Lower leg skin (tissue), 4 donors: ENCODE results near the gene ST3GAL6. TPM values are rescaled to one million over a fixed set of nuclear protein-coding genes. Genes with fewer than 3 reads are reported as not detected.

Source experiments
- DNase-seq, 2 donors: peaks; one replicate each; pipeline ENCODE4 v3.0.0-alpha.2; 2019; ENCODE audit warnings: low spot score in 2 of 2
- H3K4me3 ChIP-seq: fragments of 200-600 bp; sonication (generic); 2 replicates; pipeline ENCODE4 v1.5.1; 2017; ENCODE audit warnings: mild to moderate bottlenecking, low read depth; ENCODE audit not compliant: poor library complexity, severe bottlenecking
- POLR2A ChIP-seq, 2 donors: fragments of 450-650 bp; IDR thresholded peaks; one replicate each; pipeline ENCODE4 v1.6.1; 2016 to 2017; ENCODE audit warnings: antibody characterized with exemption in 2 of 2, mild to moderate bottlenecking in 1 of 2, moderate library complexity in 1 of 2
- WGBS, 2 donors: methylation state at CpG; one replicate each; pipeline ENCODE4 v1.1.5; 2018; 5-methylcytosine and 5-hydroxymethylcytosine counted together
- intact Hi-C: fragments of 100-400 bp; cut with DNase I; formaldehyde crosslinking; loops from one replicate; pipeline ENCODE4 v1.15.0; 2023; ENCODE audit warnings: low total_unique reads
- total RNA-seq, 4 donors: library from RNA; depleted of rRNA; stranded (reverse); fragments of >200 nt; gene quantifications; one replicate each; pipeline ENCODE4 v1.1.0, GENCODE V29; 2016
- TF ChIP-seq, protein P1 (sequence below), 3 donors: fragments of 450-650 bp; IDR thresholded peaks; one replicate each; pipeline ENCODE4 v1.5.1; 2016; ENCODE audit warnings: antibody characterized with exemption in 3 of 3, mild to moderate bottlenecking in 3 of 3, moderate library complexity in 2 of 3

The ST3GAL6 gene, protein sequence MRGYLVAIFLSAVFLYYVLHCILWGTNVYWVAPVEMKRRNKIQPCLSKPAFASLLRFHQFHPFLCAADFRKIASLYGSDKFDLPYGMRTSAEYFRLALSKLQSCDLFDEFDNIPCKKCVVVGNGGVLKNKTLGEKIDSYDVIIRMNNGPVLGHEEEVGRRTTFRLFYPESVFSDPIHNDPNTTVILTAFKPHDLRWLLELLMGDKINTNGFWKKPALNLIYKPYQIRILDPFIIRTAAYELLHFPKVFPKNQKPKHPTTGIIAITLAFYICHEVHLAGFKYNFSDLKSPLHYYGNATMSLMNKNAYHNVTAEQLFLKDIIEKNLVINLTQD
- total RNA-seq, result 10 to 100 TPM; 19.2 to 40.8 (median 24.3) TPM

DNA sequence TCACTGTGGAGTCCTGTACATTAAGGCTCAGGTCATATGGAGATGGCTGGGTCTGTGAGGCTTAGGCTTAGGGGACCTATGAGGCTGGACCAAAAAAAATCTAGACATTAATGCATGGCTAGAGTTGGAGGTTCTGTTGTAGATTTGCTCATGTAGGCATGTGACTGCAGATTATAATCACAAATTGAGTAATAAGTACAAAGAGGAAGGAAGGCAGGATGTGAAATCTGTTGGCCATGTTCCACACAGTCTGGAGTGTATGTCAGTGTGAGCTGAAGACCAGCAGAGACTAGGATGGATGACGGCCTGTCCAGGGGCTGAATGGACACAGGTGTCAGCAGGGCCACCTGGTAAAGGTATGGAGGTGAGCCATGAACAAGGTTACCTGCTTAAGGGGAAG is at the start of gene ST3GAL6:
TSS of gene ST3GAL6 (plus strand) at position 265 of the 400 bp plus-strand sequence. CDS start 5,101 bp downstream, outside the sequence.
- peak in 1 of 2 donors; percentile 60 for DNase-seq
- no peak for TF ChIP-seq POLR2A (IDR thresholded peaks at IDR 0.05)
- TF ChIP-seq, protein P1, sequence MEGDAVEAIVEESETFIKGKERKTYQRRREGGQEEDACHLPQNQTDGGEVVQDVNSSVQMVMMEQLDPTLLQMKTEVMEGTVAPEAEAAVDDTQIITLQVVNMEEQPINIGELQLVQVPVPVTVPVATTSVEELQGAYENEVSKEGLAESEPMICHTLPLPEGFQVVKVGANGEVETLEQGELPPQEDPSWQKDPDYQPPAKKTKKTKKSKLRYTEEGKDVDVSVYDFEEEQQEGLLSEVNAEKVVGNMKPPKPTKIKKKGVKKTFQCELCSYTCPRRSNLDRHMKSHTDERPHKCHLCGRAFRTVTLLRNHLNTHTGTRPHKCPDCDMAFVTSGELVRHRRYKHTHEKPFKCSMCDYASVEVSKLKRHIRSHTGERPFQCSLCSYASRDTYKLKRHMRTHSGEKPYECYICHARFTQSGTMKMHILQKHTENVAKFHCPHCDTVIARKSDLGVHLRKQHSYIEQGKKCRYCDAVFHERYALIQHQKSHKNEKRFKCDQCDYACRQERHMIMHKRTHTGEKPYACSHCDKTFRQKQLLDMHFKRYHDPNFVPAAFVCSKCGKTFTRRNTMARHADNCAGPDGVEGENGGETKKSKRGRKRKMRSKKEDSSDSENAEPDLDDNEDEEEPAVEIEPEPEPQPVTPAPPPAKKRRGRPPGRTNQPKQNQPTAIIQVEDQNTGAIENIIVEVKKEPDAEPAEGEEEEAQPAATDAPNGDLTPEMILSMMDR (IDR thresholded peaks at IDR 0.05), result no peak
- 33 to 40% methylated on average over 1 of the region's 1 CpG for WGBS, 2 donors
- H3K4me3 ChIP-seq, result no peak within 1 kb of the TSS
- intact Hi-C loops, result no loop called here

DNA sequence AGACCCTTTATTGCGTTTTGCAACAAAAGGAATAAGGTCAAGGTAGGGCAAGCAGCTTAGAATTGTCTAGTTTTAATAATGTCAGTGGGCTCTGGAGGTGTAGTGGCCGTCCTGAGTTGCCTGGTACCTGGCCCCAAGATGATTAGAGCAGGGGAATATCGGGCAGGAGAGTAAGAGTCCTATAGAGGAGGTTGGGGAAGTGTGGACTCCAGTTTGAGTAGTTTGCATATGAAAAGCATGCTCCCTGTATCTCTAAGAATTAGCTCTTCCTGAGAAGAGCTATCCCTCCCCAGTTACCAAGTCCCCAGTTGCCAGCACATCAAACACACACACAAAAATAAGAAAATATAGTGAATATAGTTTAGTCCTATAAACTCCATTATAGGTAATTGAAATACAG is 49.2 kb upstream of the ST3GAL6 start:
- 75 to 76% methylated on average over 3 of the region's 3 CpGs for WGBS, 2 donors
- intact Hi-C loops, result no loop called here

DNA sequence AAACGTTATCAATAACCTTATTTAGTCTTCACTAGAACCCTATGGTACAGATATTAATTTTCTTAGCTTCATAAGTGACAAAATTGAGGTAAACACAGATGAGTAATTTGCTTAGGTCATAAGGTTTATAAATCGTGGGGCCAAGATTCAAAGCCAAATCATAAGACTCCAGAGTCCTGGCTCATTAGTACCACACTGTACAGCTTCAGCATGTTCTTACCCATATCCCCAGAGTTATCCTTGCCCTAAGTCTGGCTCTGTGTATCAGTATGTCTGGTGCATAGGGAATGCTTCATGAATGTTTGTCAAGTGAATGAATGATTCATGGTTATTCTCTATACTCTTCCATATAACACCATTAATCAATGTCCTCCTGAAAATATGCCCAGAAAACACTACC is 45.6 kb upstream of the ST3GAL6 start:
- WGBS, 2 donors, result 53 to 57% methylated on average over 2 of the region's 2 CpGs
- intact Hi-C loops, result no loop called here
- H3K4me3 ChIP-seq, result no peak overlapping the region
- DNase-seq, result no peak
- no peak for TF ChIP-seq POLR2A (IDR thresholded peaks at IDR 0.05)
- TF ChIP-seq, protein P1 (IDR thresholded peaks at IDR 0.05), result no peak

More for the DNA sequence above, 49.2 kb upstream of the ST3GAL6 start:
- DNase-seq, result no peak
- TF ChIP-seq, protein P1 (IDR thresholded peaks at IDR 0.05), result no peak
- TF ChIP-seq POLR2A (IDR thresholded peaks at IDR 0.05), result no peak
- no peak overlapping the region for H3K4me3 ChIP-seq

DNA sequence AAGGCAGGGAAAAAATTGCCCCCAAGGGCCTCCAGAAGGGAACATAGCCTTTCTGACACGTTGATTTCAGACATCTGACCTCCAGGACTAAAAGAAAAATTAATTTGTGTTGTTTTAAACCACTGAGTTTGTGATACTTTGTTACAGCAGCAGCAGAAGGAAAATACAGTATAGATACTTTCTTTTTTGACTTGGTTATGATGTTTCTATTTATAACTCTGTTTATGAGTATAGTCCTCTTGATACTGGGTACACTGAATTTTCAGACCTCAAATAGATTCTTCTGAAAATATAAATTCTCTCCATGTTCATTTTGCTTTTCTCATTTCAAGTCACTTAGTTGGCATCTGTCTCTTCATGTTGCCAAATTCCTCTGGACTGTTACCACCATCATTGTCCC is 44.4 kb upstream of the ST3GAL6 start:
- H3K4me3 ChIP-seq, result no peak overlapping the region
- no peak for TF ChIP-seq POLR2A (IDR thresholded peaks at IDR 0.05)
- TF ChIP-seq, protein P1 (IDR thresholded peaks at IDR 0.05), result no peak
- DNase-seq, result no peak
- intact Hi-C loops, result no loop called here
- 54 to 58% methylated on average over 1 of the region's 1 CpG for WGBS, 2 donors

DNA sequence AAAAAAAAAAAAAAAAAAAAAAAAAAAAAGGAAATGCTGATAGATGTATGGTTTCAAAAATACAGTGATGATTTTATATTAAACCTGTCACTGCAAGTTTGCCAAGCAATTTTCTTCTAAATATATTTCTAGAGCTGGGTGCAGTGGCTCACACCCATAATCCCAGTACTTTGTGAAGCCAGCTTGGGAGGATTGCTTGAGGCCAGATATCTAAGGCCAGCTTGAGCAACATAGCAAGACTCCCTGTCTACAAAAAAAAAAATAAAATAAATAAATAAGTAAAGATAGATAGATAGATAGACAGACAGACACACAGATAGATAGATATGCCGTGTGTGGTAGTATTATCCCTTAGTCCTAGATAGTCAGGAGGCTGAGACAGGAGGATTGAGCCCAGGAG is 41.4 kb upstream of the ST3GAL6 start:
- H3K4me3 ChIP-seq, result no peak overlapping the region
- no peak for TF ChIP-seq POLR2A (IDR thresholded peaks at IDR 0.05)
- TF ChIP-seq, protein P1 (IDR thresholded peaks at IDR 0.05), result no peak
- WGBS, 2 donors, result 36 to 56% methylated on average over 1 of the region's 1 CpG
- no peak for DNase-seq
- intact Hi-C loops, result no loop called here
